SJSA1 (cell line): Measurements from ENCODE around the gene ADAMTS5. TPM values are rescaled to one million over a fixed set of nuclear protein-coding genes. Genes with fewer than 3 reads are reported as not detected.

Experiments used
- DNase-seq, 2 experiments: peaks; one replicate each; pipeline ENCODE4 v3.0.0-alpha.2; 2015 to 2020; ENCODE audit warnings: low spot score in 2 of 2, low read depth in 1 of 2
- H3K27ac ChIP-seq: fragments of 250-450 bp; sonication (Bioruptor Pico); 2 replicates; pipeline ENCODE4 v1.5.1; 2020; ENCODE audit warnings: mild to moderate bottlenecking, moderate library complexity
- H3K27me3 ChIP-seq: fragments of 250-450 bp; sonication (Bioruptor Pico); replicated peaks from 2 replicates; pipeline ENCODE4 v1.5.1; 2020; ENCODE audit warnings: mild to moderate bottlenecking, moderate library complexity
- H3K36me3 ChIP-seq: fragments of 250-450 bp; sonication (Bioruptor Pico); 2 replicates; pipeline ENCODE4 v1.5.1; 2020; ENCODE audit warnings: mild to moderate bottlenecking
- H3K4me1 ChIP-seq: fragments of 250-450 bp; sonication (Bioruptor Pico); replicated peaks from 2 replicates; pipeline ENCODE4 v1.6.1; 2021; ENCODE audit warnings: mild to moderate bottlenecking
- H3K4me3 ChIP-seq: fragments of 250-450 bp; sonication (Bioruptor Pico); 2 replicates; pipeline ENCODE4 v1.5.1; 2020; ENCODE audit warnings: mild to moderate bottlenecking
- H3K9me3 ChIP-seq: fragments of 250-450 bp; sonication (Bioruptor Pico); replicated peaks from 2 replicates; pipeline ENCODE4 v1.5.1; 2020; ENCODE audit warnings: mild to moderate bottlenecking
- total RNA-seq: library from RNA; depleted of rRNA; stranded (reverse); fragments of >200 nt; shearing (Covaris generic); gene quantifications from 2 replicates; pipeline ENCODE4 v1.2.3, GENCODE V29; 2014; rRNA removed

The ADAMTS5 gene
- total RNA-seq, 1 experiment from 2014 or later, result 1.1 TPM

DNA sequence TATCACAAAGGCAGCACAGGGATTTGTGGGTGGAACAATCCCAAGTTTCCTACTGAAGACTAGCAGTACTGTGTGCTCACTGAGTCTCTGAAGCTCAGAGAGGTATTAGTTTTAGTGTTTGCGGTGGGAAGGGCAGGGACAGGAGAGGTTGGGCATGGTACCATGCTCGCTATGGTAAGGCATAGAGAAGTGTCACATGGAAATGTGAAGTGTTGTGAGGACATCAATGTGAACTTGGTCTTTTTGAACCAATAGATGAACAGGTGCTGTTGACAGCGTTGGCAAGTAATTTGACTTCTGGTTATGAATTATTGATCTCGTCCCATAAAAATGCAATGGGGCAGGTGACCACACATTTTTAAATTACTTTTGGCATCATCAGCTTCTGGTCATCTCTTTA, 65.9 kb downstream of the ADAMTS5 start:
- Histone ChIP-seq H3K4me3 (no peak overlapping the region), H3K27ac (no peak overlapping the region), H3K27me3 (no peaks in the 10 kb centered on the region), H3K36me3 (no peaks in the 10 kb centered on the region), H3K4me1 (peaks cover 10% of the 10 kb centered on the region), H3K9me3 (no peaks in the 10 kb centered on the region)
- DNase-seq, result no peak

GRCh38 chr21:26892151-26892550, 74.7 kb downstream of the ADAMTS5 start:
- Histone ChIP-seq H3K9me3 (no peaks in the 10 kb centered on the region), H3K27me3 (no peaks in the 10 kb centered on the region), H3K36me3 (no peaks in the 10 kb centered on the region), H3K4me1 (no peaks in the 10 kb centered on the region), H3K4me3 (no peak overlapping the region), H3K27ac (no peak overlapping the region)
- no peak for DNase-seq

DNA sequence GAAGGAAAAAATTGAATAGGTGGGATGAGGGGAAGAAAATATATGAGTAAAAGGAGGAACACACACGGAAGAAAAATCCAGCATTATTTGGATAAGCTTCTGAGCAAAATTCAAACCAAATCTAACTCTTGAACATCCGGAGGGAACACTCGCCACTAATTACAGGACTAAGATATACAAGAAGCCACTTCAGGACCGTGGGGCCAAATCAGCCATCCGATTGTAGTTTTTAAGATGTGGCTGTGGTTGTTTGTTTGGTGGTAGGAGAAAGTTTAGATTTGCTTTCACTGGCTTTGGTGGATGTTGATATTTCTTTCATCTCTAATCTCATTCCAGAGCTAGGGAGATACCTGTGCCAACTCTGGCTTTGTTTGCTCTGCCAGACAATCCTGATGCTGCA, 78.0 kb downstream of the ADAMTS5 start:
- no peaks in the 10 kb centered on the region for H3K36me3 ChIP-seq
- no peaks in the 10 kb centered on the region for H3K4me1 ChIP-seq
- H3K27me3 ChIP-seq, result no peaks in the 10 kb centered on the region
- DNase-seq, result no peak
- no peak overlapping the region for H3K4me3 ChIP-seq
- no peaks in the 10 kb centered on the region for H3K9me3 ChIP-seq
- no peak overlapping the region for H3K27ac ChIP-seq

- no peak overlapping the region for H3K4me3 ChIP-seq
- no peak for DNase-seq
- H3K9me3 ChIP-seq, result no peaks in the 10 kb centered on the region
- H3K27ac ChIP-seq, result no peak overlapping the region
- H3K36me3 ChIP-seq, result no peaks in the 10 kb centered on the region
- H3K4me1 ChIP-seq, result no peaks in the 10 kb centered on the region
- H3K27me3 ChIP-seq, result no peaks in the 10 kb centered on the region
These were observed 78.6 kb downstream of the ADAMTS5 start for GRCh38 chr21:26888256-26888655.

DNA sequence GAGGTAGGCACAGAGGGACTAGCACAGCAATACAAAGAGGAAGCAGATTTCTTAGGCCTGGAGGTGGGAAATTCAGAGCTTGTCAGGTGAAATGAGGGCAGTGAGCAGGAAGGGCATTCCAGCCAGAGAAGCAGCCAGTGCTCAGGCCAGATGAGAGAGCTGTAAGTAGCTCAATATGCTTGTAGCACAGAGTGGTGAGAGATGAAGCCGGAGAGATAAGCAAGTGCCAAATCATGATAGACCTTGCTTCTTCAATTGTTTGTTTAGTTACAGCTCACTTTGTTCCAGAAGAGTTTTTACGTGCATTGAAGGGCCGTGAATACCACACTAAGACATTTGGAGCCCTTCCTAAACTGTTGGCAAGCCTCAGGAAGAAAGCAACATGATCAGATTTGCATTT, 79.6 kb downstream of the ADAMTS5 start:
- H3K4me1 ChIP-seq, result no peaks in the 10 kb centered on the region
- H3K27ac ChIP-seq, result no peak overlapping the region
- no peaks in the 10 kb centered on the region for H3K9me3 ChIP-seq
- no peak for DNase-seq
- no peak overlapping the region for H3K4me3 ChIP-seq
- H3K27me3 ChIP-seq, result no peaks in the 10 kb centered on the region
- H3K36me3 ChIP-seq, result no peaks in the 10 kb centered on the region

DNA sequence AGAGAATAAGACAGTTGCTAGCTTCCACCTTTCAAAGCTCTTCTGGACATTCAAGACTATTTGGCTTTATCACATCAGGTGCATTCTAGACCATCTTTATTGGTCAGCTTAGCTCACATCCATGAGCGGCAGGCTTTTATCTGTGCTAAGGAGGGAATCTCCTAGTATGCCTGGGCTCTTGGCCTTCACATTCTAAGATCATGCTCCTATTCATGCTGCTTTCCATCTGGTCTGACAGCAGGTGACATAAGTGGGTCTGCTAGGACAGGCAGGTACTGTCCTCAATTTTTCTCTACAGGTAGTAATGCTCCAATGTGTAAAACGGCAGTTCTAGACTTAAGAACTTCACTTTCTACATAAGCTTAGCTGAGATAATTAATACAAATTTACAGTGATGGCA, 82.5 kb downstream of the ADAMTS5 start:
- Histone ChIP-seq H3K36me3 (no peaks in the 10 kb centered on the region), H3K4me3 (no peak overlapping the region), H3K4me1 (no peaks in the 10 kb centered on the region), H3K27ac (no peak overlapping the region), H3K9me3 (no peaks in the 10 kb centered on the region), H3K27me3 (no peaks in the 10 kb centered on the region)
- no peak for DNase-seq

GRCh38 chr21:26883768-26884167, 83.1 kb downstream of the ADAMTS5 start:
- Histone ChIP-seq H3K27me3 (no peaks in the 10 kb centered on the region), H3K36me3 (no peaks in the 10 kb centered on the region), H3K4me1 (no peaks in the 10 kb centered on the region), H3K9me3 (no peaks in the 10 kb centered on the region), H3K4me3 (no peak overlapping the region), H3K27ac (no peak overlapping the region)
- no peak for DNase-seq

DNA sequence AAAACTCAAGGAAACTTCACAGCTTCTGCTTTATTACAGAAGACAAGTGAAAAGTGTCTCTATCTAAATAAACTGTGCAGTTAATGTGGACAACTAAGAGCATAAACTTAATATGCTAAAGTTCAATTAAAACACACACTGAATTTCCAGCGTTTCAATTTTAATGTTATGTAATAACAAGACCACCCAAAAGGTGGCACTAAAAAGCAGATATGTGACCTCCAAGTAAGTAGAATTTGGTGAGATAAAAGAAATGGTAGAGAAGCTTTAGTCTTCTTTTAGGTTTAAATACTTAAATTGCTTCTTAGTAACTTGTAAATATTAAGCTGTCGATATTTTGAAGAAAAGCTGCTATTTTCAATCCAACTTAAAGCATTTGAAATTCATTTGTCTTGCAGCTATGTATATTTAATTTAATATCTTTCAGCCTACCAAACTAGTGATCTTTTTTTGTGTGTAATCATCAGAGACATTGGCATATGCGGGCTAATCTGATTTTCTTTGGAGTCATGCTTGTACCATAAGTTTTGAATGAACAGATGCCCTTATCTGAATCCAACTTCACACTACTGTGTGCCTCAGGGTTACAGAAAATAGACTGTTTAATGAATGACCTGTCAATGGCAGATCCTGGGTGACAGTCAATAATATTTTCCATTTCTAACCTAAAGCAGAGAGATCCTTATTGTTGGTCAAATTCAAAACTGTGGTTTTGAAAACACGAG, 85.2 kb downstream of the ADAMTS5 start:
- H3K9me3 ChIP-seq, result no peaks in the 10 kb centered on the region
- H3K27me3 ChIP-seq, result no peaks in the 10 kb centered on the region
- H3K4me1 ChIP-seq, result no peaks in the 10 kb centered on the region
- H3K4me3 ChIP-seq, result no peak overlapping the region
- H3K27ac ChIP-seq, result no peak overlapping the region
- no peaks in the 10 kb centered on the region for H3K36me3 ChIP-seq
- DNase-seq, result peak in 1 of 2 experiments; percentile 23

DNA sequence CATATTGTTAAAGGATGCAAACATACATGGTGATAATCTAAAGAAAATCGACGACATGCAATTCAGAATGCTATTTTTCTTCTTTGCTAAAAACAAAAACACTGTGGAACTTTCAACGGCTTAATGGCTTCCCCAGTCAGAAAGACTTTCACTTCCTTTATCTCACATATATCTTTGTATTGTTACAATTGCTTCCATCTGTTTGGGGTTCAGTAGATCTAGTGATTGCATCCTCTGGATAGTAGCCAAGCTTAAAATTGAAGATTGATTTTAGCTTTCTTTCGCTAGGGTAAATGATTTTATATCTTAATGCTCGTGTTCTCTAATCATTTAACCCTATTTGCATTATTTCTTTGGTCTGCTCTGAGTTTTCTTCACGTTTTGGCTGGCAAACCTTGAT, 89.9 kb downstream of the ADAMTS5 start:
- no peaks in the 10 kb centered on the region for H3K4me1 ChIP-seq
- H3K27me3 ChIP-seq, result no peaks in the 10 kb centered on the region
- no peak overlapping the region for H3K4me3 ChIP-seq
- H3K36me3 ChIP-seq, result no peaks in the 10 kb centered on the region
- no peak for DNase-seq
- no peak overlapping the region for H3K27ac ChIP-seq
- no peaks in the 10 kb centered on the region for H3K9me3 ChIP-seq

DNA sequence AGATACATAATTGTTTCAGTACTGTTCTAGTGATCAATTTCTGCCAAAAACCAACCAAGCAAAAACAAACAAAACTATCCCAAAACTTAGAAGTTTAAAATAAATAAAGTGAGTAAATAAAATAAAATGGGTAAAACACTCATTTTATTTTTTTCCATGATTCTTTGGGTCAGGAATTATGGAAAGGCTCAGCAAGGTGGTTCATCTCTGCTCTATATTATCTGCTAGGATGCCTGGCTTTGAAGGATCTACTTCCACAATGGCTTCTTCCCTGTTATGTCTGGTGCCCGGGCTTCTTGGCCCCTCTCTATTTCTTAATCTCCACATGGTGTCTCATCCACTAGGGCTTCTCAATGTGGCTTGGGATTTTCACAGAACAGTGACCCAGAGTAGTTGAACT, 92.5 kb downstream of the ADAMTS5 start:
- no peaks in the 10 kb centered on the region for H3K9me3 ChIP-seq
- H3K36me3 ChIP-seq, result no peaks in the 10 kb centered on the region
- H3K4me3 ChIP-seq, result no peak overlapping the region
- DNase-seq, result no peak
- no peaks in the 10 kb centered on the region for H3K27me3 ChIP-seq
- H3K4me1 ChIP-seq, result peaks cover 5% of the 10 kb centered on the region; the same call in 1 of the 2 replicates
- H3K27ac ChIP-seq, result no peak overlapping the region

Other genes starting within 250 kb of the ADAMTS5 start
- 57.6 and 69.7 TPM in 2 replicates for gene ADAMTS1, start 121.7 kb downstream of the ADAMTS5 start, total RNA-seq